ENCODE data around the gene MAP2.
"Not testable (repeated sequence)": the region's sequence is repeated elsewhere in the genome, so short reads cannot be mapped to it uniquely, and the experiment has no call there.

The MAP2 gene

DNA sequence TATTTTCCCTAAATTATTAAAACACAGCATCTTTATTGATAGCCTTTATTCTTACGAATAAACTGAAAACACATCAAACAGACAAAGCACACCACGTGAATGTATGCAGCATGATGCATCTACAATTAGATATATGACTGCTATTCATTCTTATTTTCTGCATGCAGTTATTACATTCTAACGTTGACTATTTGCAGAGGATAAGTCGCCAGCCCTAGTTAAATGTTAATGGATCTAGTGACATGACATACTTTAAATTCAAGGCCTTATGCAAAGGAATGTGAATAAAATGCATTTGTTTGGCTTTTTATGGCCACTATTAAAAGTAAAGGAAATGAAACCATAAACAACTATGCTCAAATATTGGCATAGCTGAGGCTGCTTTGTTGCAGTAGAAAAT lies 172.4 kb downstream of the MAP2 start:
- TF ChIP-seq CTCF (IDR thresholded peaks at IDR 0.05; ENCODE audit: low read depth, low read length): no peak
- DNase-seq (ENCODE audit: low read depth, low spot score): no peak
- in situ Hi-C loops (cut with HindIII; ENCODE audit: low sequenced_read_pairs): no loop called here
- H3K4me3 ChIP-seq (ENCODE audit: low read depth, low read length): no peak overlapping the region

GRCh38 chr2:209598227-209598626 lies 174.4 kb downstream of the MAP2 start:
- in situ Hi-C loops (cut with HindIII; ENCODE audit: low sequenced_read_pairs); DNase-seq (ENCODE audit: low read depth, low spot score); H3K4me3 ChIP-seq (ENCODE audit: low read depth, low read length): not testable (repeated sequence)

DNA sequence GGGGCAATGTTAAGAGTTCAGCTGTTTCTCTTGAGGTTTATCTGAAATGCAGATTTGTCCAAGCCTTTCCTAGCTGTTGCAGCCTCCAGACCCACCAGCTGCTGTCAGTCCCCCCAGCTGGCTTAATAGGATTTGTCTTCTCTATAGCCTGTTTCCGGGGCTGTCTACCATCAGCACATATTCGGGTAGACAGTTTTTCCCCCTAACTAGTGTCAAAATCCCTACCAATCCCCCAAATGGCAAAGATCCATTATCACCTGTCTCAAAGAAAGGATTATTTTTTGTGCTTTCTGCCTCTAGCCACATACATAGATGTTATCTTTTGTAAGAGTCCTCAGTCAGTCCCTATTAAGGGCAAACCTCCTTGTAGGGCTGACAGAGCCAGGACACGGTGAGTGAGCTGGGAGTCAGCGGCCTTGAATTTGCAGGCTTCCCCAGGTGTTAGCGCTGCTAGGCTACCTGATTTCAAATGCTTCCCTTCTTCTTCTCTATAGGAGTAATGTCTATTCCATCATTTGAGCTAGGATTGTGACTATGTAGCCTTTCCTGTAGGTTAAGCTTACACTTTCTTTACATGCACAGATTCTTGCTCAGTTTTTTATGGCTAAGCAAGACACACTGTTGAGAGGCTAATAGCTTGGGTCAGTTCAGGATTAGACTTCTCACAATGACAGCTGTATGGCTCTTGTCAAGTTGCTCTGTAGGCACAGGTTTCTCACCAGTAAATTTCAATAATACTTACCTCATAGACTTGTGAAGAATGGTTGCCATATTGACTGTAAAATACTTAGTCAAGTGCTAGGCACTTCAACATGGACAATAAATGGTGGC lies 176.7 kb downstream of the MAP2 start:
- DNase-seq (ENCODE audit: low read depth, low spot score): no peak
- in situ Hi-C loops (cut with HindIII; ENCODE audit: low sequenced_read_pairs): no loop called here
- no peak overlapping the region for H3K4me3 ChIP-seq (ENCODE audit: low read depth, low read length)
- no peak for TF ChIP-seq CTCF (IDR thresholded peaks at IDR 0.05; ENCODE audit: low read depth, low read length)

GRCh38 chr2:209601497-209601896 lies 177.7 kb downstream of the MAP2 start:
- H3K4me3 ChIP-seq (ENCODE audit: low read depth, low read length): no peak overlapping the region
- TF ChIP-seq CTCF (IDR thresholded peaks at IDR 0.05; ENCODE audit: low read depth, low read length): no peak
- in situ Hi-C loops (cut with HindIII; ENCODE audit: low sequenced_read_pairs): no loop called here
- DNase-seq (ENCODE audit: low read depth, low spot score): no peak

DNA sequence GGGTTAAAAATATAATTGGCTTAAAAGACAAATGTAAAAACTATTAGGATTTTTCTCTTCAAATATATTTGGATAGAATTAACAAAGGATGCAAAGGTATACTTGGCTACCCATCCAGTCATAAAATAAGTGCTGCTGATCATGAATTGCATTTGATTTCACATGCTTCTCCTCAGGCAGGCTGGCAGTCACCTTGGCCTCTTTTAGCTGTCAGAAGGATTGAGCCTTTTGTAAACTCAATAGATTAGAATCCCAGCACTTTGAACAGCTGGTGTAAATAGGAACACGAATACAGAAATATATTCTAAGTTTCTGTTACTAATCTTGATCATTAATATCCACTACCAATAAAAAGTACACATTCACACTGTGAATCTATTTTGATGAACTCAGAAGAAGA lies 178.4 kb downstream of the MAP2 start:
- in situ Hi-C loops (cut with HindIII; ENCODE audit: low sequenced_read_pairs): no loop called here
- TF ChIP-seq CTCF (IDR thresholded peaks at IDR 0.05; ENCODE audit: low read depth, low read length): no peak
- no peak overlapping the region for H3K4me3 ChIP-seq (ENCODE audit: low read depth, low read length)
- DNase-seq (ENCODE audit: low read depth, low spot score): no peak

DNA sequence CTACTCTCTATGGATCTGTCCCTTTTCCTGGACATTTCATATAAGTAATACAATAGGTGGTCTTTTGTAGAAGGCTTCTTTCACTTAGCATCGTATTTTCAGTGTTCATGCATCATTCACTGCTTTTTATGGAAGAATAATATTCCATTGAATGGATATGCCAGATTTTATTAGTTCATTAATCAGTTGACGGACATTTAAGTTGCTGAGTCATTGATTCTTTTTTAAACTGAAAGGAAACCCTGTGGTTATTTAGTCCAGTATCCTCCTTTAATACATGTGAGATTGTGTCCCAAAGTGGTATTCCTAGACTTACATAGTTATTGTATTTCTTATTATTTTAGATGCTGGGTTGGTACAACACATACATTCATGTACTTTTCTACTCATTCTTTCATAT lies 185.7 kb downstream of the MAP2 start:
- in situ Hi-C loops (cut with HindIII; ENCODE audit: low sequenced_read_pairs): no loop called here
- no peak overlapping the region for H3K4me3 ChIP-seq (ENCODE audit: low read depth, low read length)
- no peak for TF ChIP-seq CTCF (IDR thresholded peaks at IDR 0.05; ENCODE audit: low read depth, low read length)
- no peak for DNase-seq (ENCODE audit: low read depth, low spot score)

DNA sequence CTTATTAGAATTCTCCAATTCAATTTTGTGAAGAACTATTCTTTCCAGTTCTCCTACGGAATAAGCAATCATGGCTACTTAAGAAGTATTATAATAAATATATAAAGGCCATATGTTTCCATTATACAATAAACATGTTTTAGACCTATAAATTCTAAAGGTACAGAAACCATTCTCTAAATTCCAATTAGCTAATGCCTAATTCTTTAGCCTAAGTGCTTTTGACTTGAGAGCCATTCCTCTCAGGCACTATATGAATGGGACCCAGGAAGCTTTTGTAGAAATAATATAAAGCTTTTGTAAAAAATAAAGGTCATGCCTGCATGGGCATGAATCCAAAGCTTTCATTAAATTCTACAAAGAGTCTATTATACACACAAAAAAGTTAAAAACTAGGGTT lies 186.8 kb downstream of the MAP2 start:
- no peak for DNase-seq (ENCODE audit: low read depth, low spot score)
- in situ Hi-C loops (cut with HindIII; ENCODE audit: low sequenced_read_pairs): no loop called here
- no peak overlapping the region for H3K4me3 ChIP-seq (ENCODE audit: low read depth, low read length)
- TF ChIP-seq CTCF (IDR thresholded peaks at IDR 0.05; ENCODE audit: low read depth, low read length): no peak

All from astrocyte of the spinal cord (primary cell).